K562 (cell line): ENCODE measurements around the gene SLAMF9.

Experiments used
- BRD9 ChIP-seq: fragments of 450-650 bp; IDR thresholded peaks from 2 replicates; pipeline ENCODE4 v1.6.1; 2018; ENCODE audit warnings: low read depth; ENCODE audit not compliant: partially characterized antibody
- CEBPB ChIP-seq: fragments of 450-650 bp; IDR thresholded peaks from 2 replicates; pipeline ENCODE4 v1.6.1; 2016; ENCODE audit warnings: missing genetic modification characterization, missing compliant biosample characterization
- CTBP1 ChIP-seq: fragments of 450-650 bp; IDR thresholded peaks from 2 replicates; pipeline ENCODE4 v1.6.1; 2016; ENCODE audit warnings: borderline replicate concordance
- EZH2 ChIP-seq: IDR thresholded peaks from 2 replicates; pipeline ENCODE4 v1.6.1; 2012; ENCODE audit warnings: low read depth, mild to moderate bottlenecking, inconsistent platforms, low read length, borderline replicate concordance
- JUN ChIP-seq, 2 experiments: sonication (generic) in 1 of 2; formaldehyde crosslinking in 1 of 2; IDR thresholded peaks; 2 replicates each; pipeline versions ENCODE4 v1.6.1 to v1.8.0; 2012 to 2022; ENCODE audit warnings: borderline replicate concordance in 2 of 2, mild to moderate bottlenecking in 2 of 2, improper control_type of control experiment in 1 of 2, low read depth in 1 of 2, low read length in 1 of 2, missing genetic modification reagents in 1 of 2
- NFYB ChIP-seq: IDR thresholded peaks from 2 replicates; pipeline ENCODE4 v1.6.1; 2011; ENCODE audit warnings: mild to moderate bottlenecking, moderate library complexity; ENCODE audit not compliant: insufficient read length; ENCODE audit errors: extremely low read depth
- NONO ChIP-seq, 2 experiments: fragments of 200-400 bp in 1 of 2; fragments of 450-650 bp in 1 of 2; formaldehyde crosslinking in 1 of 2; IDR thresholded peaks; 2 replicates each; pipeline ENCODE4 v1.6.1; 2017; ENCODE audit warnings: low read depth in 2 of 2, mild to moderate bottlenecking in 2 of 2, moderate library complexity in 2 of 2, low read length in 1 of 2
- POLR2A ChIP-seq: fragments of 450-650 bp; conservative IDR thresholded peaks from 2 replicates; pipeline ENCODE4 v1.6.1; 2016
- SMC3 ChIP-seq: conservative IDR thresholded peaks from 2 replicates; pipeline ENCODE4 v1.6.1; 2011; ENCODE audit warnings: low read depth, low read length, improper control_type of control experiment; ENCODE audit not compliant: insufficient read depth
- TF ChIP-seq, protein P1 (sequence below), 3 experiments: IDR thresholded peaks in 2 of 3; conservative IDR thresholded peaks in 1 of 3; 2 replicates each; pipeline ENCODE4 v1.5.1; 2011 to 2012; ENCODE audit warnings: low read length in 3 of 3, mild to moderate bottlenecking in 3 of 3, control low read depth in 2 of 3, improper control_type of control experiment in 1 of 3, inconsistent platforms in 1 of 3, low read depth in 1 of 3, mixed read lengths in 1 of 3, moderate library complexity in 1 of 3; ENCODE audit not compliant: insufficient read depth in 2 of 3
- TF ChIP-seq, protein P2 (sequence below): sonication (generic); formaldehyde crosslinking; IDR thresholded peaks from 2 replicates; pipeline ENCODE4 v1.9.0; 2022; ENCODE audit warnings: mild to moderate bottlenecking, missing genetic modification reagents
- TF ChIP-seq, protein P3 (sequence below): IDR thresholded peaks from 2 replicates; pipeline ENCODE4 v1.6.1; 2016; ENCODE audit warnings: missing genetic modification characterization, missing compliant biosample characterization

DNA sequence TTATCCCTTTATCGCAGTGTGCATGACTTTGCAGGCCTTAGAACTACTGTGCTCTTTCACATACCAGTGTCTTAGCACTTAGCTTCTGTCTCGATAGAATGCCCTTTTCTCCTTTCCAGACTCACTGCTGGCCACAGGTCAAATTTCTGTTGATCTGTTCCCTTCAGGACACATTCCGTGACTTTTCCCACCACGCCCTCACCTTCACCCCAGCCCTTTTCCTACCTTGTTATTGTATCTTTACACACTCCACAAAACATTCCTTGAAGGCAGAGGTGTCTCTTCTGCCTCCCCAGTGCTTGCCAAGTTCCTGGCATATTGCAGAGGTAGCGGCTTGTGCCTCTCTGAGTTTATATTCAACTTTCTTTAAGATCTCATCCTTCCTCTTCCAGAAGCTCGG, 4.9 kb downstream of the SLAMF9 start:
- TF ChIP-seq NFYB (no peak), CEBPB (tag) (no peak), JUN (IDR thresholded peaks at IDR 0.05; ENCODE audit: borderline replicate concordance, low read depth, low read length) (no peak), JUN (CRISPR knock-in tag; IDR thresholded peaks at IDR 0.05; ENCODE audit: borderline replicate concordance) (no peak), POLR2A (no peak), EZH2 (no peak), CTBP1 (no peak), SMC3 (no peak), BRD9 (no peak), NONO (IDR thresholded peaks at IDR 0.05; ENCODE audit: low read depth in 2 of 2, low read length in 1 of 2) (no peak)
- TF ChIP-seq, protein P1, sequence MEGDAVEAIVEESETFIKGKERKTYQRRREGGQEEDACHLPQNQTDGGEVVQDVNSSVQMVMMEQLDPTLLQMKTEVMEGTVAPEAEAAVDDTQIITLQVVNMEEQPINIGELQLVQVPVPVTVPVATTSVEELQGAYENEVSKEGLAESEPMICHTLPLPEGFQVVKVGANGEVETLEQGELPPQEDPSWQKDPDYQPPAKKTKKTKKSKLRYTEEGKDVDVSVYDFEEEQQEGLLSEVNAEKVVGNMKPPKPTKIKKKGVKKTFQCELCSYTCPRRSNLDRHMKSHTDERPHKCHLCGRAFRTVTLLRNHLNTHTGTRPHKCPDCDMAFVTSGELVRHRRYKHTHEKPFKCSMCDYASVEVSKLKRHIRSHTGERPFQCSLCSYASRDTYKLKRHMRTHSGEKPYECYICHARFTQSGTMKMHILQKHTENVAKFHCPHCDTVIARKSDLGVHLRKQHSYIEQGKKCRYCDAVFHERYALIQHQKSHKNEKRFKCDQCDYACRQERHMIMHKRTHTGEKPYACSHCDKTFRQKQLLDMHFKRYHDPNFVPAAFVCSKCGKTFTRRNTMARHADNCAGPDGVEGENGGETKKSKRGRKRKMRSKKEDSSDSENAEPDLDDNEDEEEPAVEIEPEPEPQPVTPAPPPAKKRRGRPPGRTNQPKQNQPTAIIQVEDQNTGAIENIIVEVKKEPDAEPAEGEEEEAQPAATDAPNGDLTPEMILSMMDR (IDR thresholded peaks at IDR 0.05 in 2 of 3, conservative IDR thresholded peaks at IDR 0.05 in 1 of 3; ENCODE audit: insufficient read depth in 2 of 3, low read depth in 1 of 3, low read length in 3 of 3), result no peak
- TF ChIP-seq, protein P2, sequence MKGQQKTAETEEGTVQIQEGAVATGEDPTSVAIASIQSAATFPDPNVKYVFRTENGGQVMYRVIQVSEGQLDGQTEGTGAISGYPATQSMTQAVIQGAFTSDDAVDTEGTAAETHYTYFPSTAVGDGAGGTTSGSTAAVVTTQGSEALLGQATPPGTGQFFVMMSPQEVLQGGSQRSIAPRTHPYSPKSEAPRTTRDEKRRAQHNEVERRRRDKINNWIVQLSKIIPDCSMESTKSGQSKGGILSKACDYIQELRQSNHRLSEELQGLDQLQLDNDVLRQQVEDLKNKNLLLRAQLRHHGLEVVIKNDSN, result no peak
- TF ChIP-seq, protein P3, sequence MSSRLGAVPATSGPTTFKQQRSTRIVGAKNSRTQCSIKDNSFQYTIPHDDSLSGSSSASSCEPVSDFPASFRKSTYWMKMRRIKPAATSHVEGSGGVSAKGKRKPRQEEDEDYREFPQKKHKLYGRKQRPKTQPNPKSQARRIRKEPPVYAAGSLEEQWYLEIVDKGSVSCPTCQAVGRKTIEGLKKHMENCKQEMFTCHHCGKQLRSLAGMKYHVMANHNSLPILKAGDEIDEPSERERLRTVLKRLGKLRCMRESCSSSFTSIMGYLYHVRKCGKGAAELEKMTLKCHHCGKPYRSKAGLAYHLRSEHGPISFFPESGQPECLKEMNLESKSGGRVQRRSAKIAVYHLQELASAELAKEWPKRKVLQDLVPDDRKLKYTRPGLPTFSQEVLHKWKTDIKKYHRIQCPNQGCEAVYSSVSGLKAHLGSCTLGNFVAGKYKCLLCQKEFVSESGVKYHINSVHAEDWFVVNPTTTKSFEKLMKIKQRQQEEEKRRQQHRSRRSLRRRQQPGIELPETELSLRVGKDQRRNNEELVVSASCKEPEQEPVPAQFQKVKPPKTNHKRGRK (tag), result no peak
